ENCODE results near the gene ARID1B. TPM values are rescaled to one million over a fixed set of nuclear protein-coding genes. Genes with fewer than 3 reads are reported as not detected.

The ARID1B gene
- total RNA-seq, 1 donor from 2014 or later = 75.4 TPM

- DNase-seq (ENCODE audit: low read depth) = peak; percentile 34
- H3K9me3 Mint-ChIP-seq (ENCODE audit: unreplicated experiment) = peaks cover 4% of the 10 kb centered on the region
- peaks cover 56% of the 10 kb centered on the region for H3K27me3 Mint-ChIP-seq (ENCODE audit: low read depth, unreplicated experiment)
These were observed 458.4 kb downstream of the ARID1B start for GRCh38 chr6:157235600-157236039.

GRCh38 chr6:157236040-157236725, 459.0 kb downstream of the ARID1B start:
- H3K9ac ChIP-seq (ENCODE audit: low read length) = peak overlapping the region; percentile 46
- peaks cover 56% of the 10 kb centered on the region for H3K27me3 Mint-ChIP-seq (ENCODE audit: low read depth, unreplicated experiment)

More at GRCh38 chr6:157235600-157236039, 458.4 kb downstream of the ARID1B start:
- no peaks in the 10 kb centered on the region for H3K79me2 ChIP-seq (ENCODE audit: insufficient read depth, low read length)
- Mint-ChIP-seq H3K4me3 (ENCODE audit: unreplicated experiment) (peak overlapping the region; percentile 74), H3K4me1 (ENCODE audit: low read depth, unreplicated experiment) (peaks cover 2% of the 10 kb centered on the region), H3K36me3 (ENCODE audit: low read depth, unreplicated experiment) (peaks cover 10% of the 10 kb centered on the region), H3K27ac (ENCODE audit: unreplicated experiment) (no peak overlapping the region)
- peaks cover 12% of the 10 kb centered on the region for H3K27me3 ChIP-seq (ENCODE audit: insufficient read depth, low read length)
- peak overlapping the region; percentile 90 for H3K4me2 ChIP-seq (ENCODE audit: low read length)
- H3K4me3 ChIP-seq (ENCODE audit: insufficient read depth, low read depth, low read length) = peak overlapping the region; percentile 41
- H3K4me1 ChIP-seq (ENCODE audit: insufficient read depth, low read length) = peaks cover 15% of the 10 kb centered on the region
- FAIRE-seq = no peak
- no peaks in the 10 kb centered on the region for H4K20me1 ChIP-seq (ENCODE audit: insufficient read depth, low read length)
- peak overlapping the region; percentile 85 for H2AFZ ChIP-seq (ENCODE audit: low read depth, low read length)
- no peak overlapping the region for H3K27ac ChIP-seq (ENCODE audit: low read depth, low read length)
- TF ChIP-seq EZH2 (IDR thresholded peaks at IDR 0.05; ENCODE audit: insufficient read depth, low read length) = peak; percentile 80
- TF ChIP-seq CTCF (IDR thresholded peaks at IDR 0.05; ENCODE audit: insufficient read depth, low read depth, low read length) = peak; percentile 52
- peak overlapping the region; percentile 46 for H3K9ac ChIP-seq (ENCODE audit: low read length)
- no peaks in the 10 kb centered on the region for H3K9me3 ChIP-seq (ENCODE audit: insufficient read depth, low read depth, low read length)
- no peaks in the 10 kb centered on the region for H3K36me3 ChIP-seq (ENCODE audit: insufficient read depth, low read length)

More at GRCh38 chr6:157236040-157236725, 459.0 kb downstream of the ARID1B start:
- DNase-seq (ENCODE audit: low read depth) (no peak), FAIRE-seq (no peak)
- H3K4me1 ChIP-seq (ENCODE audit: insufficient read depth, low read length) = peaks cover 15% of the 10 kb centered on the region
- Mint-ChIP-seq H3K27ac (ENCODE audit: unreplicated experiment) (no peak overlapping the region), H3K4me1 (ENCODE audit: low read depth, unreplicated experiment) (peaks cover 2% of the 10 kb centered on the region), H3K36me3 (ENCODE audit: low read depth, unreplicated experiment) (peaks cover 11% of the 10 kb centered on the region), H3K9me3 (ENCODE audit: unreplicated experiment) (peaks cover 4% of the 10 kb centered on the region), H3K4me3 (ENCODE audit: unreplicated experiment) (no peak overlapping the region)
- peaks cover 12% of the 10 kb centered on the region for H3K27me3 ChIP-seq (ENCODE audit: insufficient read depth, low read length)
- no peaks in the 10 kb centered on the region for H3K9me3 ChIP-seq (ENCODE audit: insufficient read depth, low read depth, low read length)
- no peaks in the 10 kb centered on the region for H4K20me1 ChIP-seq (ENCODE audit: insufficient read depth, low read length)
- H3K36me3 ChIP-seq (ENCODE audit: insufficient read depth, low read length) = no peaks in the 10 kb centered on the region
- no peak overlapping the region for H3K27ac ChIP-seq (ENCODE audit: low read depth, low read length)
- no peak for TF ChIP-seq CTCF (IDR thresholded peaks at IDR 0.05; ENCODE audit: insufficient read depth, low read depth, low read length)
- peak; percentile 86 for TF ChIP-seq EZH2 (IDR thresholded peaks at IDR 0.05; ENCODE audit: insufficient read depth, low read length)
- no peaks in the 10 kb centered on the region for H3K79me2 ChIP-seq (ENCODE audit: insufficient read depth, low read length)
- H2AFZ ChIP-seq (ENCODE audit: low read depth, low read length) = peak overlapping the region; percentile 85
- H3K4me3 ChIP-seq (ENCODE audit: insufficient read depth, low read depth, low read length) = peak overlapping the region; percentile 41
- H3K4me2 ChIP-seq (ENCODE audit: low read length) = peak overlapping the region; percentile 90

All from astrocyte (in vitro differentiated cells and primary cell).